HEK293 (cell line): ENCODE measurements around the gene SCGB1C2.

ENCODE experiments used
- CTCF ChIA-PET: fragments of 350-600 bp; formaldehyde crosslinking; extraction: SDS; loops from one replicate; lab custom pipeline; 2021; ENCODE audit warnings: antibody characterized with exemption; lab: Yijun Ruan, JAX
- POLR2A ChIA-PET: fragments of 300-600 bp; formaldehyde crosslinking; extraction: SDS; loops from one replicate; lab custom pipeline; 2020; ENCODE audit warnings: antibody characterized with exemption, inconsistent platforms; lab: Yijun Ruan, JAX
- H3K27ac ChIP-seq: fragments of 200-500 bp; sonication (Bioruptor generic); 2 replicates; pipeline ENCODE4 v1.5.1; 2014; ENCODE audit warnings: low read depth, low read length, control low read depth, inconsistent platforms; ENCODE audit errors: extremely low read depth
- H3K36me3 ChIP-seq, 2 experiments: fragments of 200-500 bp in 1 of 2; sonication (Bioruptor generic) in 1 of 2; 1 replicate in 1 of 2; 2 replicates in 1 of 2; pipeline ENCODE4 v1.5.1; 2014 to 2017; ENCODE audit warnings: inconsistent platforms in 2 of 2, low read length in 2 of 2; ENCODE audit not compliant: control insufficient read depth in 2 of 2, insufficient read depth in 1 of 2
- H3K4me1 ChIP-seq: fragments of 200-500 bp; sonication (Bioruptor generic); 2 replicates; pipeline ENCODE4 v1.5.1; 2014; ENCODE audit warnings: mild to moderate bottlenecking, low read length, inconsistent platforms; ENCODE audit not compliant: control insufficient read depth, insufficient read depth
- H3K4me3 ChIP-seq: 2 replicates; pipeline ENCODE4 v1.5.1; 2011; ENCODE audit warnings: low read depth, mild to moderate bottlenecking, control low read depth, low read length, moderate library complexity
- H3K9me3 ChIP-seq: fragments of 200-500 bp; sonication (Bioruptor generic); 2 replicates; pipeline ENCODE4 v1.5.1; 2014; ENCODE audit warnings: low read depth, low read length, inconsistent platforms; ENCODE audit not compliant: control insufficient read depth, insufficient read depth
- GLI2 ChIP-seq: fragments of 450-650 bp; formaldehyde crosslinking; IDR thresholded peaks from 2 replicates; pipeline ENCODE4; 2017; ENCODE audit warnings: missing biosample characterization, missing genetic modification characterization, low read depth, borderline replicate concordance
- HOXC10 ChIP-seq: sonication (generic); formaldehyde crosslinking; IDR thresholded peaks from 2 replicates; pipeline ENCODE4 v1.8.1; 2023; ENCODE audit warnings: mild to moderate bottlenecking, missing genetic modification reagents
- MEIS1 ChIP-seq: sonication (generic); formaldehyde crosslinking; IDR thresholded peaks from 2 replicates; pipeline ENCODE4 v1.8.1; 2022; ENCODE audit warnings: missing genetic modification reagents, mild to moderate bottlenecking, borderline replicate concordance
- SP2 ChIP-seq: fragments of 450-650 bp; formaldehyde crosslinking; IDR thresholded peaks from 2 replicates; pipeline ENCODE4 v1.5.1; 2016; ENCODE audit warnings: missing biosample characterization, missing genetic modification characterization
- SP3 ChIP-seq: fragments of 450-650 bp; formaldehyde crosslinking; IDR thresholded peaks from 2 replicates; pipeline ENCODE4 v1.5.1; 2016; ENCODE audit warnings: missing biosample characterization, missing genetic modification characterization
- TCF7L2 ChIP-seq: IDR thresholded peaks from 2 replicates; pipeline ENCODE4 v1.6.1; 2011; ENCODE audit warnings: low read depth, mild to moderate bottlenecking, inconsistent platforms, low read length, moderate library complexity, borderline replicate concordance
- WT1 ChIP-seq: fragments of 450-650 bp; formaldehyde crosslinking; IDR thresholded peaks from 2 replicates; pipeline ENCODE4 v1.5.1; 2016; ENCODE audit warnings: missing biosample characterization, missing genetic modification characterization
- ZNF19 ChIP-seq: fragments of 450-650 bp; formaldehyde crosslinking; IDR thresholded peaks from 2 replicates; pipeline ENCODE4; 2016; ENCODE audit warnings: missing biosample characterization, missing genetic modification characterization, low read depth
- ZNF211 ChIP-seq: fragments of 450-650 bp; formaldehyde crosslinking; IDR thresholded peaks from 2 replicates; pipeline ENCODE4 v1.5.1; 2016; ENCODE audit warnings: low read depth, missing biosample characterization, missing genetic modification characterization
- ZNF23 ChIP-seq: fragments of 450-650 bp; formaldehyde crosslinking; IDR thresholded peaks from 2 replicates; pipeline ENCODE4 v1.5.1; 2016; ENCODE audit warnings: missing biosample characterization, missing genetic modification characterization, borderline replicate concordance
- ZNF248 ChIP-seq: fragments of 450-650 bp; formaldehyde crosslinking; IDR thresholded peaks from 2 replicates; pipeline ENCODE4 v1.5.1; 2017; ENCODE audit warnings: missing biosample characterization, missing genetic modification characterization
- ZNF335 ChIP-seq: fragments of 450-650 bp; formaldehyde crosslinking; conservative IDR thresholded peaks from 2 replicates; pipeline ENCODE4 v1.5.1; 2016; ENCODE audit warnings: missing biosample characterization, missing genetic modification characterization
- ZNF404 ChIP-seq: fragments of 450-650 bp; formaldehyde crosslinking; IDR thresholded peaks from 2 replicates; pipeline ENCODE4 v1.5.1; 2017; ENCODE audit warnings: missing biosample characterization, missing genetic modification characterization
- ZNF549 ChIP-seq: fragments of 450-650 bp; IDR thresholded peaks from 2 replicates; pipeline ENCODE4 v1.5.1; 2018; ENCODE audit warnings: missing biosample characterization, missing genetic modification characterization, mild to moderate bottlenecking, inconsistent platforms, moderate library complexity
- ZNF561 ChIP-seq: fragments of 450-650 bp; IDR thresholded peaks from 2 replicates; pipeline ENCODE4 v1.5.1; 2018; ENCODE audit warnings: missing biosample characterization, missing genetic modification characterization, borderline replicate concordance
- ZNF664 ChIP-seq: fragments of 450-650 bp; formaldehyde crosslinking; IDR thresholded peaks from 2 replicates; pipeline ENCODE4 v1.5.1; 2016; ENCODE audit warnings: missing biosample characterization, missing genetic modification characterization
- ZNF677 ChIP-seq: fragments of 450-650 bp; IDR thresholded peaks from 2 replicates; pipeline ENCODE4 v1.5.0; 2018; ENCODE audit warnings: missing biosample characterization, mild to moderate bottlenecking, missing genetic modification characterization, moderate library complexity
- TF ChIP-seq, protein P1 (sequence below): fragments of 450-650 bp; formaldehyde crosslinking; IDR thresholded peaks from 2 replicates; pipeline ENCODE4 v1.5.1; 2016; ENCODE audit warnings: missing biosample characterization, missing genetic modification characterization
- TF ChIP-seq, protein P2 (sequence below): fragments of 450-650 bp; formaldehyde crosslinking; conservative IDR thresholded peaks from 2 replicates; pipeline ENCODE4 v1.5.1; 2016; ENCODE audit warnings: low read depth, missing biosample characterization, missing genetic modification characterization
- TF ChIP-seq, protein P3 (sequence below): fragments of 450-650 bp; formaldehyde crosslinking; optimal IDR thresholded peaks from 2 replicates; pipeline ENCODE3; 2016; ENCODE audit warnings: missing biosample characterization, mild to moderate bottlenecking, missing genetic modification characterization
- TF ChIP-seq, protein P4 (sequence below): fragments of 450-650 bp; formaldehyde crosslinking; IDR thresholded peaks from 2 replicates; pipeline ENCODE4 v1.5.1; 2016; ENCODE audit warnings: missing biosample characterization, missing genetic modification characterization, borderline replicate concordance

SCGB1C2 gene

DNA sequence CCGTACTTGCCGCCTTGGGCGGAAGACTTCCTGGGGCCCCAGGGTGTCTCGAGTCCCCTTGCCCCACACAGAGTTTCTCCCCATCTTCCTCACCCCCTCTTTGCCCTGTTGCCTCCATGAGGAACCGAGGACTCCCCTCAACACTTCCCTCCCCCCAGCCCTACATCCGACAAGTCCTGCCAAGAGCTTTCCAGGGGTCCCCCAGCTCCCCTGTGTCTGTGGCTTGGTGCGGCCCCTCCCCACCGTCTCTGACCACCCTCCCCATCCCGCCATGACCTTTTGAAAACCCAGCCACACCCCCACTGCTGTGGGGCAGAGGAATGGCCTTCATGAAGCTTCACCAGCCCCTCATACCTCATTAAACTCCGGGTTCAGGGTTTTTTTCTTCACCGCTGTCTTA is 11.4 kb downstream of the SCGB1C2 start:
- Histone ChIP-seq H3K27ac (no peak overlapping the region), H3K4me3 (no peak overlapping the region), H3K4me1 (no peaks in the 10 kb centered on the region), H3K9me3 (no peaks in the 10 kb centered on the region)
- ChIA-PET POLR2A (no interaction called here), CTCF (interaction anchor here (0.6 to 1.2 kb wide), 7 partner anchors 11 to 555 kb away, joined by 3 to 4 read pairs (median 3); no protein-coding TSS in a partner anchor)
- TF ChIP-seq SP2 (no peak), ZNF549 (tag by site-specific recombination) (no peak), ZNF335 (tag by site-specific recombination) (no peak), ZNF248 (tag by site-specific recombination) (no peak), ZNF23 (tag by site-specific recombination) (no peak), TCF7L2 (no peak), GLI2 (tag by site-specific recombination) (no peak)
- TF ChIP-seq, protein P1, sequence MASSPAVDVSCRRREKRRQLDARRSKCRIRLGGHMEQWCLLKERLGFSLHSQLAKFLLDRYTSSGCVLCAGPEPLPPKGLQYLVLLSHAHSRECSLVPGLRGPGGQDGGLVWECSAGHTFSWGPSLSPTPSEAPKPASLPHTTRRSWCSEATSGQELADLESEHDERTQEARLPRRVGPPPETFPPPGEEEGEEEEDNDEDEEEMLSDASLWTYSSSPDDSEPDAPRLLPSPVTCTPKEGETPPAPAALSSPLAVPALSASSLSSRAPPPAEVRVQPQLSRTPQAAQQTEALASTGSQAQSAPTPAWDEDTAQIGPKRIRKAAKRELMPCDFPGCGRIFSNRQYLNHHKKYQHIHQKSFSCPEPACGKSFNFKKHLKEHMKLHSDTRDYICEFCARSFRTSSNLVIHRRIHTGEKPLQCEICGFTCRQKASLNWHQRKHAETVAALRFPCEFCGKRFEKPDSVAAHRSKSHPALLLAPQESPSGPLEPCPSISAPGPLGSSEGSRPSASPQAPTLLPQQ, result no peak
- TF ChIP-seq, protein P2, sequence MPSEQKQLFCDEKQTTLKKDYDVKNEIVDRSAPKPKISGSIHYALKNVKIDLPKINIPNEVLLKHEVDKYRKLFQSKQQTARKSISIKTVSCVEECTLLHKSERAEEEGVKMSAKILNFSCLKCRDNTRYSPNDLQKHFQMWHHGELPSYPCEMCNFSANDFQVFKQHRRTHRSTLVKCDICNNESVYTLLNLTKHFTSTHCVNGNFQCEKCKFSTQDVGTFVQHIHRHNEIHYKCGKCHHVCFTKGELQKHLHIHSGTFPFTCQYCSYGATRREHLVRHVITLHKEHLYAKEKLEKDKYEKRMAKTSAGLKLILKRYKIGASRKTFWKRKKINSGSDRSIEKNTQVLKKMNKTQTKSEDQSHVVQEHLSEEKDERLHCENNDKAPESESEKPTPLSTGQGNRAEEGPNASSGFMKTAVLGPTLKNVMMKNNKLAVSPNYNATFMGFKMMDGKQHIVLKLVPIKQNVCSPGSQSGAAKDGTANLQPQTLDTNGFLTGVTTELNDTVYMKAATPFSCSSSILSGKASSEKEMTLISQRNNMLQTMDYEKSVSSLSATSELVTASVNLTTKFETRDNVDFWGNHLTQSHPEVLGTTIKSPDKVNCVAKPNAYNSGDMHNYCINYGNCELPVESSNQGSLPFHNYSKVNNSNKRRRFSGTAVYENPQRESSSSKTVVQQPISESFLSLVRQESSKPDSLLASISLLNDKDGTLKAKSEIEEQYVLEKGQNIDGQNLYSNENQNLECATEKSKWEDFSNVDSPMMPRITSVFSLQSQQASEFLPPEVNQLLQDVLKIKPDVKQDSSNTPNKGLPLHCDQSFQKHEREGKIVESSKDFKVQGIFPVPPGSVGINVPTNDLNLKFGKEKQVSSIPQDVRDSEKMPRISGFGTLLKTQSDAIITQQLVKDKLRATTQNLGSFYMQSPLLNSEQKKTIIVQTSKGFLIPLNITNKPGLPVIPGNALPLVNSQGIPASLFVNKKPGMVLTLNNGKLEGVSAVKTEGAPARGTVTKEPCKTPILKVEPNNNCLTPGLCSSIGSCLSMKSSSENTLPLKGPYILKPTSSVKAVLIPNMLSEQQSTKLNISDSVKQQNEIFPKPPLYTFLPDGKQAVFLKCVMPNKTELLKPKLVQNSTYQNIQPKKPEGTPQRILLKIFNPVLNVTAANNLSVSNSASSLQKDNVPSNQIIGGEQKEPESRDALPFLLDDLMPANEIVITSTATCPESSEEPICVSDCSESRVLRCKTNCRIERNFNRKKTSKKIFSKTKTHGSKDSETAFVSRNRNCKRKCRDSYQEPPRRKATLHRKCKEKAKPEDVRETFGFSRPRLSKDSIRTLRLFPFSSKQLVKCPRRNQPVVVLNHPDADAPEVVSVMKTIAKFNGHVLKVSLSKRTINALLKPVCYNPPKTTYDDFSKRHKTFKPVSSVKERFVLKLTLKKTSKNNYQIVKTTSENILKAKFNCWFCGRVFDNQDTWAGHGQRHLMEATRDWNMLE (tag by site-specific recombination), result no peak
- TF ChIP-seq, protein P3, sequence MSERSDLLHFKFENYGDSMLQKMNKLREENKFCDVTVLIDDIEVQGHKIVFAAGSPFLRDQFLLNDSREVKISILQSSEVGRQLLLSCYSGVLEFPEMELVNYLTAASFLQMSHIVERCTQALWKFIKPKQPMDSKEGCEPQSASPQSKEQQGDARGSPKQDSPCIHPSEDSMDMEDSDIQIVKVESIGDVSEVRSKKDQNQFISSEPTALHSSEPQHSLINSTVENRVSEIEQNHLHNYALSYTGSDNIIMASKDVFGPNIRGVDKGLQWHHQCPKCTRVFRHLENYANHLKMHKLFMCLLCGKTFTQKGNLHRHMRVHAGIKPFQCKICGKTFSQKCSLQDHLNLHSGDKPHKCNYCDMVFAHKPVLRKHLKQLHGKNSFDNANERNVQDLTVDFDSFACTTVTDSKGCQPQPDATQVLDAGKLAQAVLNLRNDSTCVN, result no peak
- TF ChIP-seq, protein P4, sequence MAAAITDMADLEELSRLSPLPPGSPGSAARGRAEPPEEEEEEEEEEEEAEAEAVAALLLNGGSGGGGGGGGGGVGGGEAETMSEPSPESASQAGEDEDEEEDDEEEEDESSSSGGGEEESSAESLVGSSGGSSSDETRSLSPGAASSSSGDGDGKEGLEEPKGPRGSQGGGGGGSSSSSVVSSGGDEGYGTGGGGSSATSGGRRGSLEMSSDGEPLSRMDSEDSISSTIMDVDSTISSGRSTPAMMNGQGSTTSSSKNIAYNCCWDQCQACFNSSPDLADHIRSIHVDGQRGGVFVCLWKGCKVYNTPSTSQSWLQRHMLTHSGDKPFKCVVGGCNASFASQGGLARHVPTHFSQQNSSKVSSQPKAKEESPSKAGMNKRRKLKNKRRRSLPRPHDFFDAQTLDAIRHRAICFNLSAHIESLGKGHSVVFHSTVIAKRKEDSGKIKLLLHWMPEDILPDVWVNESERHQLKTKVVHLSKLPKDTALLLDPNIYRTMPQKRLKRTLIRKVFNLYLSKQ, result no peak
- TF ChIP-seq, all 188 proteins: peak for 0
- no peaks in the 10 kb centered on the region for H3K36me3 ChIP-seq

- Histone ChIP-seq H3K36me3 (no peaks in the 10 kb centered on the region), H3K9me3 (no peaks in the 10 kb centered on the region), H3K4me3 (no peak overlapping the region), H3K27ac (no peak overlapping the region), H3K4me1 (no peaks in the 10 kb centered on the region)
- no peak for TF ChIP-seq ZNF664 (tag by site-specific recombination)
- TF ChIP-seq ZNF211 (tag by site-specific recombination), result no peak
- no peak for TF ChIP-seq MEIS1 (CRISPR knock-in tag)
- no peak for TF ChIP-seq ZNF677 (tag by site-specific recombination)
- TF ChIP-seq SP3 (tag by site-specific recombination), result no peak
- TF ChIP-seq ZNF19 (tag by site-specific recombination), result no peak
- no peak for TF ChIP-seq ZNF561 (tag by site-specific recombination)
- TF ChIP-seq HOXC10 (CRISPR knock-in tag), result no peak
- TF ChIP-seq WT1, result no peak
- TF ChIP-seq ZNF404 (tag by site-specific recombination), result no peak
- CTCF ChIA-PET, result interaction anchor here (0.8 to 1.2 kb wide), 7 partner anchors 61 to 850 kb away, joined by 3 to 5 read pairs (median 3); no protein-coding TSS in a partner anchor
- POLR2A ChIA-PET, result no interaction called here
These were observed 11.9 kb downstream of the SCGB1C2 start for GRCh38 chr17:149231-149630.
